HG03457 (cell line): ENCODE data around the gene IL34.

Experiments used
- ATAC-seq: cut with Tn5 transposase; IDR thresholded peaks from one replicate; pipeline ENCODE4 v1.9.1; 2021; ENCODE audit warnings: moderate number of reproducible peaks; ENCODE audit not compliant: unreplicated experiment

Gene IL34

GRCh38 chr16:70700101-70701020 is 54.0 kb downstream of the IL34 start:
- ATAC-seq = no peak

- ATAC-seq = no peak
These were observed 54.7 kb downstream of the IL34 start for GRCh38 chr16:70701036-70701435.

- ATAC-seq = no peak
These were observed 55.2 kb downstream of the IL34 start for GRCh38 chr16:70701596-70701995.

GRCh38 chr16:70701998-70702397 is 55.6 kb downstream of the IL34 start:
- no peak for ATAC-seq

- ATAC-seq = no peak
These were observed 56.3 kb downstream of the IL34 start for GRCh38 chr16:70702624-70703023.

GRCh38 chr16:70703041-70703834 is 56.9 kb downstream of the IL34 start:
- ATAC-seq = no peak

GRCh38 chr16:70703835-70704381 is 57.5 kb downstream of the IL34 start:
- no peak for ATAC-seq

GRCh38 chr16:70704586-70704985 is 58.2 kb downstream of the IL34 start:
- ATAC-seq = no peak

- ATAC-seq = no peak
These were observed 58.7 kb downstream of the IL34 start for GRCh38 chr16:70705056-70705455.

GRCh38 chr16:70706948-70707465 is 60.6 kb downstream of the IL34 start:
- no peak for ATAC-seq

GRCh38 chr16:70708366-70709246 is 62.2 kb downstream of the IL34 start:
- no peak for ATAC-seq

- no peak for ATAC-seq
These were observed 63.1 kb downstream of the IL34 start for GRCh38 chr16:70709457-70709856.

- no peak for ATAC-seq
These were observed 63.6 kb downstream of the IL34 start for GRCh38 chr16:70709942-70710341.
